Non-pigmented ciliary epithelial cell (primary cell): ENCODE data around the gene SMG1.
"Not testable (repeated sequence)": the region's sequence is repeated elsewhere in the genome, so short reads cannot be mapped to it uniquely, and the experiment has no call there.

Experiments used
- DNase-seq: peaks from one replicate; pipeline ENCODE4 v3.0.0-alpha.2; 2010; ENCODE audit warnings: low read depth

Gene SMG1

GRCh38 chr16:18925986-18926865 lies at the start of gene SMG1:
Gene SMG1 (minus strand): TSS chr16:18926408. CDS start chr16:18926041, 367 bp downstream.
- peak; percentile 54 for DNase-seq

- no peak for DNase-seq
Measured at GRCh38 chr16:18975109-18975508, 48.9 kb upstream of the SMG1 start.

- DNase-seq, result no peak
Measured at GRCh38 chr16:18969855-18970240, 43.6 kb upstream of the SMG1 start.

GRCh38 chr16:18969050-18969854 lies 43.0 kb upstream of the SMG1 start:
- peak; percentile 14 for DNase-seq

GRCh38 chr16:18966791-18967190 lies 40.6 kb upstream of the SMG1 start:
- DNase-seq, result no peak

- DNase-seq, result no peak
Measured at GRCh38 chr16:18965555-18965954, 39.3 kb upstream of the SMG1 start.

GRCh38 chr16:18959031-18959505 lies 32.9 kb upstream of the SMG1 start:
- DNase-seq, result no peak

- no peak for DNase-seq
Measured at GRCh38 chr16:18958621-18959029, 32.4 kb upstream of the SMG1 start.

GRCh38 chr16:18956658-18957241 lies 30.5 kb upstream of the SMG1 start:
- DNase-seq, result not testable (repeated sequence)

GRCh38 chr16:18955874-18956580 lies 29.8 kb upstream of the SMG1 start:
- not testable (repeated sequence) for DNase-seq

- DNase-seq, result no peak
Measured at GRCh38 chr16:18953547-18953946, 27.3 kb upstream of the SMG1 start.

- DNase-seq, result no peak
Measured at GRCh38 chr16:18950469-18951185, 24.4 kb upstream of the SMG1 start.

- no peak for DNase-seq
Measured at GRCh38 chr16:18948372-18949020, 22.3 kb upstream of the SMG1 start.

- DNase-seq, result no peak
Measured at GRCh38 chr16:18945233-18945632, 19.0 kb upstream of the SMG1 start.

- no peak for DNase-seq
Measured at GRCh38 chr16:18943414-18943813, 17.2 kb upstream of the SMG1 start.

- no peak for DNase-seq
Measured at GRCh38 chr16:18942061-18942460, 15.9 kb upstream of the SMG1 start.

- DNase-seq, result no peak
Measured at GRCh38 chr16:18941471-18941870, 15.3 kb upstream of the SMG1 start.

- no peak for DNase-seq
Measured at GRCh38 chr16:18938986-18939385, 12.8 kb upstream of the SMG1 start.

GRCh38 chr16:18937390-18937789 lies 11.2 kb upstream of the SMG1 start:
- DNase-seq, result no peak

GRCh38 chr16:18936727-18937340 lies 10.6 kb upstream of the SMG1 start:
- no peak for DNase-seq
